HEK293 (cell line): ENCODE measurements around the gene PGC.

Experiments used
- CTCF ChIA-PET: fragments of 350-600 bp; formaldehyde crosslinking; extraction: SDS; loops from one replicate; lab custom pipeline; 2021; ENCODE audit warnings: antibody characterized with exemption; lab: Yijun Ruan, JAX
- POLR2A ChIA-PET: fragments of 300-600 bp; formaldehyde crosslinking; extraction: SDS; loops from one replicate; lab custom pipeline; 2020; ENCODE audit warnings: antibody characterized with exemption, inconsistent platforms; lab: Yijun Ruan, JAX
- H3K27ac ChIP-seq: fragments of 200-500 bp; sonication (Bioruptor generic); 2 replicates; pipeline ENCODE4 v1.5.1; 2014; ENCODE audit warnings: low read depth, low read length, control low read depth, inconsistent platforms; ENCODE audit errors: extremely low read depth
- H3K36me3 ChIP-seq, 2 experiments: fragments of 200-500 bp in 1 of 2; sonication (Bioruptor generic) in 1 of 2; 1 replicate in 1 of 2; 2 replicates in 1 of 2; pipeline ENCODE4 v1.5.1; 2014 to 2017; ENCODE audit warnings: inconsistent platforms in 2 of 2, low read length in 2 of 2; ENCODE audit not compliant: control insufficient read depth in 2 of 2, insufficient read depth in 1 of 2
- H3K4me1 ChIP-seq: fragments of 200-500 bp; sonication (Bioruptor generic); 2 replicates; pipeline ENCODE4 v1.5.1; 2014; ENCODE audit warnings: mild to moderate bottlenecking, low read length, inconsistent platforms; ENCODE audit not compliant: control insufficient read depth, insufficient read depth
- H3K4me3 ChIP-seq: 2 replicates; pipeline ENCODE4 v1.5.1; 2011; ENCODE audit warnings: low read depth, mild to moderate bottlenecking, control low read depth, low read length, moderate library complexity
- H3K9me3 ChIP-seq: fragments of 200-500 bp; sonication (Bioruptor generic); 2 replicates; pipeline ENCODE4 v1.5.1; 2014; ENCODE audit warnings: low read depth, low read length, inconsistent platforms; ENCODE audit not compliant: control insufficient read depth, insufficient read depth
- EGR2 ChIP-seq: fragments of 450-650 bp; formaldehyde crosslinking; IDR thresholded peaks from 2 replicates; pipeline ENCODE4 v1.5.1; 2016; ENCODE audit warnings: low read depth, missing biosample characterization, missing genetic modification characterization
- RBAK ChIP-seq: fragments of 450-650 bp; formaldehyde crosslinking; IDR thresholded peaks from 2 replicates; pipeline ENCODE4 v1.5.1; 2016; ENCODE audit warnings: missing biosample characterization, missing genetic modification characterization
- YY1 ChIP-seq: fragments of 450-650 bp; formaldehyde crosslinking; IDR thresholded peaks from 2 replicates; pipeline ENCODE4 v1.5.1; 2018; ENCODE audit warnings: missing biosample characterization, missing genetic modification characterization
- ZBTB48 ChIP-seq: fragments of 450-650 bp; formaldehyde crosslinking; IDR thresholded peaks from 2 replicates; pipeline ENCODE4 v1.5.1; 2016; ENCODE audit warnings: missing biosample characterization, missing genetic modification characterization
- ZFHX2 ChIP-seq: fragments of 450-650 bp; formaldehyde crosslinking; conservative IDR thresholded peaks from 2 replicates; pipeline ENCODE4 v1.5.1; 2016; ENCODE audit warnings: missing biosample characterization, missing genetic modification characterization
- ZIC2 ChIP-seq: fragments of 450-650 bp; formaldehyde crosslinking; IDR thresholded peaks from 2 replicates; pipeline ENCODE4 v1.5.1; 2016; ENCODE audit warnings: missing biosample characterization, missing genetic modification characterization
- ZNF140 ChIP-seq: fragments of 450-650 bp; formaldehyde crosslinking; IDR thresholded peaks from 2 replicates; pipeline ENCODE4 v1.5.1; 2016; ENCODE audit warnings: missing biosample characterization, missing genetic modification characterization
- ZNF214 ChIP-seq: fragments of 450-650 bp; formaldehyde crosslinking; IDR thresholded peaks from 2 replicates; pipeline ENCODE4 v1.5.1; 2017; ENCODE audit warnings: missing biosample characterization, mild to moderate bottlenecking, missing genetic modification characterization, borderline replicate concordance
- ZNF416 ChIP-seq: fragments of 450-650 bp; formaldehyde crosslinking; IDR thresholded peaks from 2 replicates; pipeline ENCODE4 v1.5.1; 2016; ENCODE audit warnings: missing biosample characterization, missing genetic modification characterization
- ZNF521 ChIP-seq: fragments of 450-650 bp; formaldehyde crosslinking; IDR thresholded peaks from 2 replicates; pipeline ENCODE4 v1.5.1; 2017; ENCODE audit warnings: missing biosample characterization, mild to moderate bottlenecking, missing genetic modification characterization
- ZNF626 ChIP-seq: fragments of 450-650 bp; sonication (Bioruptor Pico); formaldehyde crosslinking; IDR thresholded peaks from 2 replicates; pipeline ENCODE4 v1.5.1; 2018; ENCODE audit warnings: missing biosample characterization, missing genetic modification characterization, inconsistent platforms
- ZNF777 ChIP-seq: fragments of 450-650 bp; formaldehyde crosslinking; IDR thresholded peaks from 2 replicates; pipeline ENCODE4 v1.5.1; 2017; ENCODE audit warnings: missing biosample characterization, missing genetic modification characterization, borderline replicate concordance
- TF ChIP-seq, protein P1 (sequence below): fragments of 450-650 bp; formaldehyde crosslinking; IDR thresholded peaks from 2 replicates; pipeline ENCODE4 v1.5.1; 2017; ENCODE audit warnings: missing biosample characterization, missing genetic modification characterization
- TF ChIP-seq, protein P2 (sequence below): fragments of 450-650 bp; formaldehyde crosslinking; IDR thresholded peaks from 2 replicates; pipeline ENCODE4 v1.5.1; 2016; ENCODE audit warnings: missing biosample characterization, missing genetic modification characterization, borderline replicate concordance
- TF ChIP-seq, protein P3 (sequence below): fragments of 450-650 bp; formaldehyde crosslinking; IDR thresholded peaks from 2 replicates; pipeline ENCODE4 v1.5.1; 2016; ENCODE audit warnings: missing biosample characterization, missing genetic modification characterization
- TF ChIP-seq, protein P4 (sequence below): fragments of 450-650 bp; formaldehyde crosslinking; IDR thresholded peaks from 2 replicates; pipeline ENCODE4 v1.5.1; 2017; ENCODE audit warnings: missing biosample characterization, missing genetic modification characterization

PGC gene

DNA sequence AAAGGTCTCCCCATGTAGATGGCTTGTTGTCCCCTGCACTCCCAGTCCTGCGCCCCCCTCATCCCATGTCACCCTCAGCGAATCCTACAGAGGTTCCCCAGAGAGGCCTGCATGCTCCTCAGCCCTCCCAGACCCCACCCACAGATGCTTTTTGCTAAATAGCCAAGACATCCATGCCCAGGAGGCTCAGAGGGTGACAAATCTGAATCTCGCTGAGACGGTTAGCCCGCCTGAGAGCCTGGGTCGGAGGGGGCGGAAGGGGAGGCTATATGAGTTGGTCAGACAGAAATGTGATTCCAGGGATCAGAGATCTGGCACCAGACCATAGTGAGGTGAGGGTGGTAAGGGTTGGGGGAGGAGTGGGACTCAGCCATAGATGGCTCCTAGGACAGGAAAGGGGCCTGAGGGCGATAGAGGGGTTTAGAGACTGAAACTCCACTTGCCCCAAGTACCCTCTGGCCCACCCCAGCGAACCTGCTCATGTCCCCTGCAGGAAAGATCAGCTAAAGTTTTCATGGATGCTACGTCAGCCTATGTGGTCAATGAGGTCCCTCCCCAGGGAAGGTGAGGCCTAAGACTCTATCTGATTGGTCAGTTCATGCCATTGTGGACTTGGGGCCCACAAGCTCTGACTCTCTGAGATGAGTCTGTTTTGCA lies 45.0 kb downstream of the PGC start:
- no peaks in the 10 kb centered on the region for H3K36me3 ChIP-seq
- ChIA-PET CTCF (interaction anchor here (0.6 to 1.6 kb wide), 3 partner anchors 73 to 549 kb away, joined by 3 to 4 read pairs (median 3); no protein-coding TSS in a partner anchor), POLR2A (no interaction called here)
- no peaks in the 10 kb centered on the region for H3K9me3 ChIP-seq
- H3K27ac ChIP-seq, result no peak overlapping the region
- no peaks in the 10 kb centered on the region for H3K4me1 ChIP-seq
- no peak overlapping the region for H3K4me3 ChIP-seq
- TF ChIP-seq ZNF140 (no peak), RBAK (tag by site-specific recombination) (no peak), ZNF416 (tag by site-specific recombination) (no peak), EGR2 (tag by site-specific recombination) (peak; percentile 67; the same call in 1 of the 2 replicates), ZNF521 (tag by site-specific recombination) (no peak), ZBTB48 (tag by site-specific recombination) (no peak), ZNF626 (tag by site-specific recombination) (no peak), YY1 (tag by site-specific recombination) (no peak), ZFHX2 (tag by site-specific recombination) (peak; percentile 37; the same call in 1 of the 2 replicates)
- TF ChIP-seq, protein P1, sequence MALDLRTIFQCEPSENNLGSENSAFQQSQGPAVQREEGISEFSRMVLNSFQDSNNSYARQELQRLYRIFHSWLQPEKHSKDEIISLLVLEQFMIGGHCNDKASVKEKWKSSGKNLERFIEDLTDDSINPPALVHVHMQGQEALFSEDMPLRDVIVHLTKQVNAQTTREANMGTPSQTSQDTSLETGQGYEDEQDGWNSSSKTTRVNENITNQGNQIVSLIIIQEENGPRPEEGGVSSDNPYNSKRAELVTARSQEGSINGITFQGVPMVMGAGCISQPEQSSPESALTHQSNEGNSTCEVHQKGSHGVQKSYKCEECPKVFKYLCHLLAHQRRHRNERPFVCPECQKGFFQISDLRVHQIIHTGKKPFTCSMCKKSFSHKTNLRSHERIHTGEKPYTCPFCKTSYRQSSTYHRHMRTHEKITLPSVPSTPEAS, result no peak
- TF ChIP-seq, protein P2, sequence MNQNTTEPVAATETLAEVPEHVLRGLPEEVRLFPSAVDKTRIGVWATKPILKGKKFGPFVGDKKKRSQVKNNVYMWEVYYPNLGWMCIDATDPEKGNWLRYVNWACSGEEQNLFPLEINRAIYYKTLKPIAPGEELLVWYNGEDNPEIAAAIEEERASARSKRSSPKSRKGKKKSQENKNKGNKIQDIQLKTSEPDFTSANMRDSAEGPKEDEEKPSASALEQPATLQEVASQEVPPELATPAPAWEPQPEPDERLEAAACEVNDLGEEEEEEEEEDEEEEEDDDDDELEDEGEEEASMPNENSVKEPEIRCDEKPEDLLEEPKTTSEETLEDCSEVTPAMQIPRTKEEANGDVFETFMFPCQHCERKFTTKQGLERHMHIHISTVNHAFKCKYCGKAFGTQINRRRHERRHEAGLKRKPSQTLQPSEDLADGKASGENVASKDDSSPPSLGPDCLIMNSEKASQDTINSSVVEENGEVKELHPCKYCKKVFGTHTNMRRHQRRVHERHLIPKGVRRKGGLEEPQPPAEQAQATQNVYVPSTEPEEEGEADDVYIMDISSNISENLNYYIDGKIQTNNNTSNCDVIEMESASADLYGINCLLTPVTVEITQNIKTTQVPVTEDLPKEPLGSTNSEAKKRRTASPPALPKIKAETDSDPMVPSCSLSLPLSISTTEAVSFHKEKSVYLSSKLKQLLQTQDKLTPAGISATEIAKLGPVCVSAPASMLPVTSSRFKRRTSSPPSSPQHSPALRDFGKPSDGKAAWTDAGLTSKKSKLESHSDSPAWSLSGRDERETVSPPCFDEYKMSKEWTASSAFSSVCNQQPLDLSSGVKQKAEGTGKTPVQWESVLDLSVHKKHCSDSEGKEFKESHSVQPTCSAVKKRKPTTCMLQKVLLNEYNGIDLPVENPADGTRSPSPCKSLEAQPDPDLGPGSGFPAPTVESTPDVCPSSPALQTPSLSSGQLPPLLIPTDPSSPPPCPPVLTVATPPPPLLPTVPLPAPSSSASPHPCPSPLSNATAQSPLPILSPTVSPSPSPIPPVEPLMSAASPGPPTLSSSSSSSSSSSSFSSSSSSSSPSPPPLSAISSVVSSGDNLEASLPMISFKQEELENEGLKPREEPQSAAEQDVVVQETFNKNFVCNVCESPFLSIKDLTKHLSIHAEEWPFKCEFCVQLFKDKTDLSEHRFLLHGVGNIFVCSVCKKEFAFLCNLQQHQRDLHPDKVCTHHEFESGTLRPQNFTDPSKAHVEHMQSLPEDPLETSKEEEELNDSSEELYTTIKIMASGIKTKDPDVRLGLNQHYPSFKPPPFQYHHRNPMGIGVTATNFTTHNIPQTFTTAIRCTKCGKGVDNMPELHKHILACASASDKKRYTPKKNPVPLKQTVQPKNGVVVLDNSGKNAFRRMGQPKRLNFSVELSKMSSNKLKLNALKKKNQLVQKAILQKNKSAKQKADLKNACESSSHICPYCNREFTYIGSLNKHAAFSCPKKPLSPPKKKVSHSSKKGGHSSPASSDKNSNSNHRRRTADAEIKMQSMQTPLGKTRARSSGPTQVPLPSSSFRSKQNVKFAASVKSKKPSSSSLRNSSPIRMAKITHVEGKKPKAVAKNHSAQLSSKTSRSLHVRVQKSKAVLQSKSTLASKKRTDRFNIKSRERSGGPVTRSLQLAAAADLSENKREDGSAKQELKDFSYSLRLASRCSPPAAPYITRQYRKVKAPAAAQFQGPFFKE (tag by site-specific recombination), result no peak
- TF ChIP-seq, all 188 proteins: peak for 2

DNA sequence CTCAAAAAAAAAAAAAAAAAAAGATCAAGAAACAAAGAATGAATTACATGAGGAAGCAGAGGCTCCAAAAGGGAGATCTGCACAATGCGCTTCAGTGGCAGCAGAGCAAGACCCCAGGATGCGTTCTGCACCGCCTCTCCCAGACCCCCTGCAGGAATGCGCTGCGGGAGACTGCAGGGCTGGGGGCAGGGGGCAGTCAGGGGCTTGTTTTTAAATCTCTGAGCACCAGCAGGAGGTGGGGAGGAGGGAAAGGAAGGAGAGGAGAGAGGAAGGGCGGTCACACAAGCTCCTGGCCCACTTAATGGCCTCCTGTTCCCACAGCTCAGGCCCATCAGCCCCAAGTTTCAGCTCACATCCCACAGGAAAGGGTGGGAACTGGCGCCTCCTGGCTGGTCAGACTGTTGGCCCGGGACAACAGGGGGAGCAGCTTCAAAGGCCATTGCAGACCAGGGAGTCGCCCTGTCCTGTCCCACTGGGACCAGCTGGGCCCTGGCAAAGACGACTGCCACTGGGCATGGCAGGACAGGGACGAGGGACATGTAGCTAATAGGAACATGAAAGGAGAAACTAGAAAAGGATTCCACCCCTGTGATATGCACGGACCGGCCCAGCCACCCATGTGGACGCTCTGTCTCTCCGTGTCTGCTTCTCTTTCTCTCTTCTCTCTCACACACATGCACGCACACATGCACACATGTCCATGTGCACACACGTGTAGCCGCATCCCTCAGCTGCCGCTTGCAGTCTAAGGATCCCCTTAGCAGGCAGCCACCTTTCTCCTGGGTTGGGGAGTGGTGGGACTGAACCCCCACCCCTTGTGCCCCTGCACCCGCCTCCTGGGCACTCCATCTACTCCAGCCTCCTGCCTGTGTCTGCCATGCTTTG lies 46.5 kb downstream of the PGC start:
- ChIA-PET CTCF (interaction anchor here (0.6 to 1.6 kb wide), 4 partner anchors 12 to 75 kb away, joined by 3 to 4 read pairs (median 4); no protein-coding TSS in a partner anchor), POLR2A (no interaction called here)
- no peak overlapping the region for H3K4me3 ChIP-seq
- no peaks in the 10 kb centered on the region for H3K36me3 ChIP-seq
- no peaks in the 10 kb centered on the region for H3K4me1 ChIP-seq
- TF ChIP-seq ZNF777 (tag by site-specific recombination), result no peak
- TF ChIP-seq, protein P3, sequence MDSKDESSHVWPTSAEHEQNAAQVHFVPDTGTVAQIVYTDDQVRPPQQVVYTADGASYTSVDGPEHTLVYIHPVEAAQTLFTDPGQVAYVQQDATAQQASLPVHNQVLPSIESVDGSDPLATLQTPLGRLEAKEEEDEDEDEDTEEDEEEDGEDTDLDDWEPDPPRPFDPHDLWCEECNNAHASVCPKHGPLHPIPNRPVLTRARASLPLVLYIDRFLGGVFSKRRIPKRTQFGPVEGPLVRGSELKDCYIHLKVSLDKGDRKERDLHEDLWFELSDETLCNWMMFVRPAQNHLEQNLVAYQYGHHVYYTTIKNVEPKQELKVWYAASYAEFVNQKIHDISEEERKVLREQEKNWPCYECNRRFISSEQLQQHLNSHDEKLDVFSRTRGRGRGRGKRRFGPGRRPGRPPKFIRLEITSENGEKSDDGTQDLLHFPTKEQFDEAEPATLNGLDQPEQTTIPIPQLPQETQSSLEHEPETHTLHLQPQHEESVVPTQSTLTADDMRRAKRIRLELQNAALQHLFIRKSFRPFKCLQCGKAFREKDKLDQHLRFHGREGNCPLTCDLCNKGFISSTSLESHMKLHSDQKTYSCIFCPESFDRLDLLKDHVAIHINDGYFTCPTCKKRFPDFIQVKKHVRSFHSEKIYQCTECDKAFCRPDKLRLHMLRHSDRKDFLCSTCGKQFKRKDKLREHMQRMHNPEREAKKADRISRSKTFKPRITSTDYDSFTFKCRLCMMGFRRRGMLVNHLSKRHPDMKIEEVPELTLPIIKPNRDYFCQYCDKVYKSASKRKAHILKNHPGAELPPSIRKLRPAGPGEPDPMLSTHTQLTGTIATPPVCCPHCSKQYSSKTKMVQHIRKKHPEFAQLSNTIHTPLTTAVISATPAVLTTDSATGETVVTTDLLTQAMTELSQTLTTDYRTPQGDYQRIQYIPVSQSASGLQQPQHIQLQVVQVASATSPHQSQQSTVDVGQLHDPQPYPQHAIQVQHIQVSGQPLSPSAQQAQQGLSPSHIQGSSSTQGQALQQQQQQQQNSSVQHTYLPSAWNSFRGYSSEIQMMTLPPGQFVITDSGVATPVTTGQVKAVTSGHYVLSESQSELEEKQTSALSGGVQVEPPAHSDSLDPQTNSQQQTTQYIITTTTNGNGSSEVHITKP (tag by site-specific recombination), result peak; percentile 69
- TF ChIP-seq, protein P4, sequence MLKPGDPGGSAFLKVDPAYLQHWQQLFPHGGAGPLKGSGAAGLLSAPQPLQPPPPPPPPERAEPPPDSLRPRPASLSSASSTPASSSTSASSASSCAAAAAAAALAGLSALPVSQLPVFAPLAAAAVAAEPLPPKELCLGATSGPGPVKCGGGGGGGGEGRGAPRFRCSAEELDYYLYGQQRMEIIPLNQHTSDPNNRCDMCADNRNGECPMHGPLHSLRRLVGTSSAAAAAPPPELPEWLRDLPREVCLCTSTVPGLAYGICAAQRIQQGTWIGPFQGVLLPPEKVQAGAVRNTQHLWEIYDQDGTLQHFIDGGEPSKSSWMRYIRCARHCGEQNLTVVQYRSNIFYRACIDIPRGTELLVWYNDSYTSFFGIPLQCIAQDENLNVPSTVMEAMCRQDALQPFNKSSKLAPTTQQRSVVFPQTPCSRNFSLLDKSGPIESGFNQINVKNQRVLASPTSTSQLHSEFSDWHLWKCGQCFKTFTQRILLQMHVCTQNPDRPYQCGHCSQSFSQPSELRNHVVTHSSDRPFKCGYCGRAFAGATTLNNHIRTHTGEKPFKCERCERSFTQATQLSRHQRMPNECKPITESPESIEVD, result no peak
- peak; percentile 94 for TF ChIP-seq ZIC2 (tag by site-specific recombination)
- TF ChIP-seq ZNF214, result no peak
- H3K27ac ChIP-seq, result no peak overlapping the region
- H3K9me3 ChIP-seq, result no peaks in the 10 kb centered on the region
